Hepatocyte (in vitro differentiated cells): ENCODE data around the gene PGLYRP1. TPM values are rescaled to one million over a fixed set of nuclear protein-coding genes. Genes with fewer than 3 reads are reported as not detected.

Source experiments
- DNase-seq: peaks from one replicate; pipeline ENCODE4 v3.0.0-alpha.2; 2016; ENCODE audit warnings: low spot score
- H2AFZ ChIP-seq: fragments of 200-600 bp; sonication (generic); 2 replicates; pipeline ENCODE4 v1.6.0; 2016; ENCODE audit warnings: antibody characterized with exemption, mild to moderate bottlenecking
- H3K27ac ChIP-seq: fragments of 200-600 bp; sonication (generic); 2 replicates; pipeline ENCODE4 v1.5.1; 2016; ENCODE audit warnings: mild to moderate bottlenecking
- H3K27me3 ChIP-seq: fragments of 200-600 bp; sonication (generic); 2 replicates; pipeline ENCODE4 v1.6.1; 2016
- H3K36me3 ChIP-seq: fragments of 200-600 bp; sonication (generic); replicated peaks from 2 replicates; pipeline ENCODE4 v1.5.1; 2016; ENCODE audit warnings: low read depth; ENCODE audit not compliant: insufficient read depth
- H3K4me1 ChIP-seq: fragments of 200-600 bp; sonication (generic); 2 replicates; pipeline ENCODE4 v1.5.1; 2016; ENCODE audit warnings: mild to moderate bottlenecking, moderate library complexity; ENCODE audit not compliant: insufficient read depth
- H3K4me2 ChIP-seq: fragments of 200-600 bp; sonication (generic); 2 replicates; pipeline ENCODE4 v1.6.0; 2016
- H3K4me3 ChIP-seq: fragments of 200-600 bp; sonication (generic); 2 replicates; pipeline ENCODE4 v1.5.1; 2016; ENCODE audit warnings: mild to moderate bottlenecking
- H3K79me2 ChIP-seq: fragments of 200-600 bp; sonication (generic); 2 replicates; pipeline ENCODE4 v1.6.0; 2017; ENCODE audit warnings: mild to moderate bottlenecking
- H3K9me2 ChIP-seq: fragments of 200-600 bp; sonication (generic); replicated peaks from 2 replicates; pipeline ENCODE4 v1.6.0; 2017; ENCODE audit warnings: mild to moderate bottlenecking; ENCODE audit not compliant: insufficient read depth
- H3K9me3 ChIP-seq: fragments of 200-600 bp; sonication (generic); 2 replicates; pipeline ENCODE4 v1.5.1; 2016; ENCODE audit warnings: low read depth, mild to moderate bottlenecking
- H4K20me1 ChIP-seq: fragments of 200-600 bp; sonication (generic); 2 replicates; pipeline ENCODE4 v1.6.0; 2016; ENCODE audit warnings: mild to moderate bottlenecking; ENCODE audit not compliant: insufficient read depth, poor library complexity, severe bottlenecking
- EZH2 ChIP-seq: fragments of 200-600 bp; sonication (generic); IDR thresholded peaks from 2 replicates; pipeline ENCODE4 v1.6.1; 2016; ENCODE audit warnings: antibody characterized with exemption, mild to moderate bottlenecking, borderline replicate concordance
- EZH2phosphoT487 ChIP-seq: fragments of 200-600 bp; sonication (generic); IDR thresholded peaks from one replicate; pipeline ENCODE4 v1.6.1; 2018; ENCODE audit warnings: antibody characterized with exemption, mild to moderate bottlenecking, low read depth, moderate library complexity; ENCODE audit not compliant: unreplicated experiment, severe bottlenecking
- WGBS: methylation state at CpG from one replicate; pipeline ENCODE4 v1.1.6; 2016; ENCODE audit warnings: low lambda C conversion rate; ENCODE audit errors: missing lambda C conversion rate; 5-methylcytosine and 5-hydroxymethylcytosine counted together
- polyA plus RNA-seq: library from polyadenylated mRNA; unstranded; fragments of >200 nt; fragmentation: Nextera tagmentation; extraction: Ambion mirVana; gene quantifications from 2 replicates; pipeline ENCODE4 v1.2.1, GENCODE V29; 2016
- total RNA-seq: library from RNA; depleted of rRNA; stranded (reverse); fragments of >200 nt; gene quantifications from 2 replicates; pipeline ENCODE4 v1.2.3, GENCODE V29; 2014
- TF ChIP-seq, protein P1 (sequence below): fragments of 200-600 bp; sonication (generic); IDR thresholded peaks from 2 replicates; pipeline ENCODE4 v1.5.1; 2016; ENCODE audit warnings: antibody characterized with exemption, mild to moderate bottlenecking; ENCODE audit not compliant: poor library complexity

PGLYRP1 gene
- total and polyA plus RNA-seq, 2 experiments from 2014 or later, result not detected

DNA sequence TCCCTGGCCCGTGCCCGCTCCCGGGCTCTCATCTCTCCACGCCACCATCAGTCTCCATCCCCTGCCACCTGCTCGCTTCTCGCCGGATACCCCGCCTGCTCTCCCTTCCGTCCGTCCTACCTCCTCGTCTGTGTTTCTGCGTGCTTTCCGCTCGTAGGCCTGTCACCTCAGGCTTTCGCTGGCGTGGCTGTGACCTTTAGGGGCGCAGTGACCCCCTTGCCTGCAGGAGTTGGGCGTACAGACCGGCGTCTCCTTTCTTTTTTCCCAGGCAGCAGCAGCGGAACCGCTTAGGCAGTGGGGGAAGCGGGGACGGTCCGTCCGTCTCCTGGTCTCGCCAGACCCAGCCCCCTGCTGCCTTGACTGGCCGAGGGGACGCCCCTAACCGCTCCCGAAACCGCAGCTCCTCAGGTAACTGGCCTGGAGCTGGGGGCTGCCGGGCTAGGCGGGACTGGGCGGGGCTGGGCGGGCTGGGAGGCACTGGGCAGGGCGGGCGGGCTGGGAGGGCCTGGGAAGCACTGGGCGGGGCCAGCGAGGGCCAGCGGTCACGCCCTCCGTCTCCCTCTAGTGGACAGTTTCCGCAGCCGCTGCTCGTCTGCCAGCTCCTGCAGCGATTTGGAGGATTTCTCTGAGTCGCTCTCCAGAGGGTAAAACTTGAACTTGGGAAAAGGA is 6.3 kb downstream of the PGLYRP1 start:
- H3K79me2 ChIP-seq, result no peaks in the 10 kb centered on the region
- peak overlapping the region; percentile 98 for H3K4me2 ChIP-seq
- peak; percentile 94 for DNase-seq
- peaks cover 10% of the 10 kb centered on the region for H3K4me1 ChIP-seq
- 3% methylated on average over 37 of the region's 48 CpGs for WGBS
- peaks cover 15% of the 10 kb centered on the region for H4K20me1 ChIP-seq
- no peaks in the 10 kb centered on the region for H3K9me3 ChIP-seq
- H2AFZ ChIP-seq, result peak overlapping the region; percentile 36
- peaks cover 26% of the 10 kb centered on the region for H3K27me3 ChIP-seq
- no peaks in the 10 kb centered on the region for H3K9me2 ChIP-seq
- no peaks in the 10 kb centered on the region for H3K36me3 ChIP-seq
- H3K4me3 ChIP-seq, result peak overlapping the region; percentile 52
- no peak overlapping the region for H3K27ac ChIP-seq
- TF ChIP-seq, protein P1, sequence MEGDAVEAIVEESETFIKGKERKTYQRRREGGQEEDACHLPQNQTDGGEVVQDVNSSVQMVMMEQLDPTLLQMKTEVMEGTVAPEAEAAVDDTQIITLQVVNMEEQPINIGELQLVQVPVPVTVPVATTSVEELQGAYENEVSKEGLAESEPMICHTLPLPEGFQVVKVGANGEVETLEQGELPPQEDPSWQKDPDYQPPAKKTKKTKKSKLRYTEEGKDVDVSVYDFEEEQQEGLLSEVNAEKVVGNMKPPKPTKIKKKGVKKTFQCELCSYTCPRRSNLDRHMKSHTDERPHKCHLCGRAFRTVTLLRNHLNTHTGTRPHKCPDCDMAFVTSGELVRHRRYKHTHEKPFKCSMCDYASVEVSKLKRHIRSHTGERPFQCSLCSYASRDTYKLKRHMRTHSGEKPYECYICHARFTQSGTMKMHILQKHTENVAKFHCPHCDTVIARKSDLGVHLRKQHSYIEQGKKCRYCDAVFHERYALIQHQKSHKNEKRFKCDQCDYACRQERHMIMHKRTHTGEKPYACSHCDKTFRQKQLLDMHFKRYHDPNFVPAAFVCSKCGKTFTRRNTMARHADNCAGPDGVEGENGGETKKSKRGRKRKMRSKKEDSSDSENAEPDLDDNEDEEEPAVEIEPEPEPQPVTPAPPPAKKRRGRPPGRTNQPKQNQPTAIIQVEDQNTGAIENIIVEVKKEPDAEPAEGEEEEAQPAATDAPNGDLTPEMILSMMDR, result peak; percentile 87
- no peak for TF ChIP-seq EZH2phosphoT487

DNA sequence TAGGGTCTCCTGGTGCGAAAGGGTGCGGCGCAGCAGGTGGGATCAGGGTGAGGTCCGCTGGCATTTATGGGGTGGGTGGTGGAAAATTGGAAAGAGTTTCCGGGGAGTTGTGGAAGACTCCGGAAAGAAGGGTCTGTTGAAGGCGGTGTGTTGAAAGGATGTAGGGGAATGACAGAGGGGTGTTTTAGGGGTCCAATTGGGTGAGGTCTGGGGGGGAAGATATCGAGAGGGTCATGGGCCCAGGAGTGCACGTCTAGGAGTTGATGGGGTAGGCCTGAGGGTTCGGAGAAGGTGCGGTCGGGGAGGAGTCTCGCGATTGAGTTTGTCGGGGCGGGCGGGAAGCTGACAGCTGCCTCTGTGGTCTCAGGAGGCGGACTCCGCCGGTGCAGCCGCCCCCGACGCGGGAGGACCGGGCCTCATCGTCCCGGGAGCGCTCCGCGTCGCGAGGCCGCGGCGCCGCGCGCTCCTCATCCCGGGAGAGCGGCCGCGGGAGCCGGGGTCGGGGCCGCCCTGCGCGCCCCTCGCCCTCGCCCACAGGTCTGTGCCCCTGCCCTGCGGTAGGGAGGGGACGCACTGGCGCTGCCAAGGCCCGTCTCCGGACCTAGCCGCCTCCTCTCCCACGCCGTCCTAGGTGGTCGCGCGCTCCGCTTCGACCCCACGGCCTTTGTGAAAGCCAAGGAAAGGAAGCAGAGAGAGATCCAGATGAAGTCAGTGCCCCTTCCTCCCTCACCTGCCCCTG is 7.0 kb downstream of the PGLYRP1 start:
- H3K27ac ChIP-seq, result no peak overlapping the region
- 14% methylated on average over 19 of the region's 63 CpGs for WGBS
- no peak for DNase-seq

DNA sequence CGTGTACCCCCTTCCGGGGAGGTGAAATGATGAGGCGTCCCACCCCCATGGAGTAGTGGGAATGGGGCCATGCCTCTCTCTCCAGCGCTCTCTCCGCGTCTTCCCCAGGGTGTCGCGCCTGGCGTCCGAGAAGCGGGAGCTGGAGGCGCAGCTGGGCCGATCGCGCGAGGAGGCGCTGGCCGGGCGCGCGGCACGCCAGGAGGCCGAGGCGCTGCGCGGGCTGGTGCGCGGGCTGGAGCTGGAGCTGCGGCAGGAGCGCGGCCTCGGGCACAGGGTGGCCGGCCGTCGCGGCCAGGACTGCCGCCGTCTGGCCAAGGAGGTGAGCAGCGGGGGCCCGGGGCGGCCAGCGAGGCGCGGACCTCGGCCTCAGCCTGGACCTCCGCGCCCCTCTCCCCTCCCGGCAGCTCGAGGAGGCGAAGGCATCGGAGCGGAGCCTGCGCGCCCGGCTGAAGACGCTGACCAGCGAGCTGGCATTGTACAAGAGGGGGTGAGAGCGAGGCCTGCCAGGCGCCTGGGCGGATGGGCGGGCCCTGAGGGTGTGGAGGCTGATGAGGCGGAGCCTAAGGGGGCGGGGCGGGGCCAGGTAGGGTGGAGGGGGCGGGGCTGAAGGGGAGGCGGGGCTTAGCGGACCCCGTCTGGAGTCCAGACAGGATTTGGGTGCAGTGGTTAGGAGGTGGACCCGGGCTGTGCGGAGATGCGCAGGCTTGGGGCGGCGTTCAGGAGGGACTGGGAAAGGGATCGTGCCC is 7.7 kb downstream of the PGLYRP1 start:
- Histone ChIP-seq H3K9me2 (no peaks in the 10 kb centered on the region), H3K9me3 (no peaks in the 10 kb centered on the region), H2AFZ (no peak overlapping the region), H3K27ac (no peak overlapping the region), H3K27me3 (peaks cover 26% of the 10 kb centered on the region), H3K4me1 (peaks cover 10% of the 10 kb centered on the region), H3K36me3 (no peaks in the 10 kb centered on the region), H3K79me2 (no peaks in the 10 kb centered on the region), H3K4me3 (no peak overlapping the region), H3K4me2 (peak overlapping the region; percentile 98), H4K20me1 (peaks cover 15% of the 10 kb centered on the region)
- TF ChIP-seq EZH2phosphoT487 (no peak), EZH2 (peak; percentile 73)
- TF ChIP-seq, protein P1, result no peak
- 4% methylated on average over 45 of the region's 74 CpGs for WGBS
- peak; percentile 83 for DNase-seq

More for the DNA sequence above, 7.0 kb downstream of the PGLYRP1 start:
- peak overlapping the region; percentile 98 for H3K4me2 ChIP-seq
- peaks cover 15% of the 10 kb centered on the region for H4K20me1 ChIP-seq
- TF ChIP-seq, protein P1, result no peak
- TF ChIP-seq EZH2 (no peak), EZH2phosphoT487 (no peak)
- H3K4me3 ChIP-seq, result no peak overlapping the region
- no peak overlapping the region for H2AFZ ChIP-seq
- H3K79me2 ChIP-seq, result no peaks in the 10 kb centered on the region
- no peaks in the 10 kb centered on the region for H3K36me3 ChIP-seq
- H3K4me1 ChIP-seq, result peaks cover 10% of the 10 kb centered on the region
- H3K9me2 ChIP-seq, result no peaks in the 10 kb centered on the region
- peaks cover 26% of the 10 kb centered on the region for H3K27me3 ChIP-seq
- no peaks in the 10 kb centered on the region for H3K9me3 ChIP-seq
